ENCODE results near the gene COL4A5.

COL4A5 gene

DNA sequence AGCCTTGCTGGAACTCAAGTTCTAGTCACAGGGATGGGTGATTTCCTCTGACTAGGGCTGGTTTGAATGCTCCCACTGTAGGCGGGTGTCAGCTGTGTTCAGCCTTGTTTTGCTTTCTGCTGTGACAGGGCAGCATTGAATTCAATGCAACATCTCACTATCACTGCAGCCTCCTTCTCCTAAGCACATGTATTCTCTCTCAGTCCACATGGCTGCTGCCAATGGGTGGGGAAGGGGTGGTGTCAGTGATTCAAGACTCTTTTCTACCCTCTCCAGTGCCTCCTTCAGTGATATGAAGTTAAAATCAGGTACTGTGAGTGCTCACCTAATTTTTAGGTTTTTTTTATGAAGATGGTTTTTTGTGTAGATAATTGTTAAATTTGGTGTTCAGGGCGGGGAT lies 46.3 kb downstream of the COL4A5 start:
- TF ChIP-seq CTCF (IDR thresholded peaks at IDR 0.05), result no peak
- H3K36me3 ChIP-seq, result no peaks in the 10 kb centered on the region
- H3K4me1 ChIP-seq (ENCODE audit: control insufficient read depth in 1 of 2, insufficient read depth in 1 of 2, low read depth in 1 of 2, low read length in 1 of 2), result no peaks in the 10 kb centered on the region
- H3K27me3 ChIP-seq, result no peaks in the 10 kb centered on the region
- no peak overlapping the region for H3K27ac ChIP-seq
- H3K9me3 ChIP-seq, result no peaks in the 10 kb centered on the region
- no peak overlapping the region for H3K4me3 ChIP-seq (ENCODE audit: low read depth in 1 of 2, low read length in 1 of 2)

GRCh38 chrX:108494406-108495090 lies 54.9 kb downstream of the COL4A5 start:
- H3K4me1 ChIP-seq (ENCODE audit: control insufficient read depth in 1 of 2, insufficient read depth in 1 of 2, low read depth in 1 of 2, low read length in 1 of 2), result no peaks in the 10 kb centered on the region
- H3K36me3 ChIP-seq, result no peaks in the 10 kb centered on the region
- no peak for TF ChIP-seq CTCF (IDR thresholded peaks at IDR 0.05)
- no peak overlapping the region for H3K4me3 ChIP-seq (ENCODE audit: low read depth in 1 of 2, low read length in 1 of 2)
- no peaks in the 10 kb centered on the region for H3K9me3 ChIP-seq
- H3K27me3 ChIP-seq, result no peaks in the 10 kb centered on the region
- no peak overlapping the region for H3K27ac ChIP-seq

DNA sequence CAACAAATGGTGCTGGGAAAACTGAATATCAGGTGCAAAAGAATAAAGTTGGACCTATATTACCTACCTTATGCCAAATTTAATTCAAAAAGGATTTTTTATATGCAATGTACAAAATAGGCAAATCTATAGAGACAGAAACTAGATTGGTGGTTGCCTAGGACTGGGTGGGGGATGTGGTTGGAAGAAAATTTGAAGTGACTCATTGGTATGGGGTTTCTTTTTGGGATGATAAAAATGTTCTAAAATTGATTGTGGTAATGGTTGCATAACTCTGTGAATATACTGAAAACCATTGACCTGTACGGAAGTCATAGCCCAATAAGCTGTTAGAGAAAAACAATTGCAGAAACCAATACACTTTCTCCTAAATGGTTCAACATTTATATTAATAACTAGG lies 72.1 kb downstream of the COL4A5 start:
- TF ChIP-seq CTCF (IDR thresholded peaks at IDR 0.05), result no peak
- Histone ChIP-seq H3K27me3 (no peaks in the 10 kb centered on the region), H3K4me3 (ENCODE audit: low read depth in 1 of 2, low read length in 1 of 2) (no peak overlapping the region), H3K27ac (no peak overlapping the region), H3K9me3 (no peaks in the 10 kb centered on the region), H3K4me1 (ENCODE audit: control insufficient read depth in 1 of 2, insufficient read depth in 1 of 2, low read depth in 1 of 2, low read length in 1 of 2) (no peaks in the 10 kb centered on the region), H3K36me3 (no peaks in the 10 kb centered on the region)

DNA sequence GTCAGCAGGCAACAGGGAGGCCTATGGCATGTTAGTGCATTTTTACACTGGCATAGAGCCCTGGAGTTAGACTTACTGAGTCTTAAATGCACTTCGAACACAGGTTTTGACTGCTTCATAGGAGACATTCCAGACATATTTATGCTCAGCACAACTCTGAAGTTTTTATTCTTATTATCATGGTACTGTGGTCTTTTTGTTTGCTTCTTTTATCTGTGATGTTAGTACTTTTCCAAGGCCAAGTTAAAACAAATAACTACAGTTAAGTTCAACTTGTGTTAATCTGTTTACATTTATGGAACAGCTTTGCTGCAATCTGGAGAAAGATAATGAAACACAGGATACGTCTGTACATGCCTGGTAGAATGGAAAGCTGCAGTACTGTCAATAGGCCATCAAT lies 76.5 kb downstream of the COL4A5 start:
- H3K4me3 ChIP-seq (ENCODE audit: low read depth in 1 of 2, low read length in 1 of 2), result no peak overlapping the region
- H3K9me3 ChIP-seq, result no peaks in the 10 kb centered on the region
- no peak overlapping the region for H3K27ac ChIP-seq
- TF ChIP-seq CTCF (IDR thresholded peaks at IDR 0.05), result no peak
- no peaks in the 10 kb centered on the region for H3K27me3 ChIP-seq
- H3K36me3 ChIP-seq, result no peaks in the 10 kb centered on the region
- no peaks in the 10 kb centered on the region for H3K4me1 ChIP-seq (ENCODE audit: control insufficient read depth in 1 of 2, insufficient read depth in 1 of 2, low read depth in 1 of 2, low read length in 1 of 2)

GRCh38 chrX:108527724-108528123 lies 88.1 kb downstream of the COL4A5 start:
- Histone ChIP-seq H3K9me3 (no peaks in the 10 kb centered on the region), H3K4me1 (ENCODE audit: control insufficient read depth in 1 of 2, insufficient read depth in 1 of 2, low read depth in 1 of 2, low read length in 1 of 2) (no peaks in the 10 kb centered on the region), H3K27me3 (no peaks in the 10 kb centered on the region), H3K36me3 (no peaks in the 10 kb centered on the region), H3K27ac (no peak overlapping the region), H3K4me3 (ENCODE audit: low read depth in 1 of 2, low read length in 1 of 2) (no peak overlapping the region)
- TF ChIP-seq CTCF (IDR thresholded peaks at IDR 0.05), result no peak
